RPMI8226 (cell line): ENCODE data around the gene GTF2F2.
"Not testable (repeated sequence)": the region's sequence is repeated elsewhere in the genome, so short reads cannot be mapped to it uniquely, and the experiment has no call there.

Experiments used
- DNase-seq: peaks from one replicate; pipeline ENCODE4 v3.0.0-alpha.2; 2015

Gene GTF2F2

DNA sequence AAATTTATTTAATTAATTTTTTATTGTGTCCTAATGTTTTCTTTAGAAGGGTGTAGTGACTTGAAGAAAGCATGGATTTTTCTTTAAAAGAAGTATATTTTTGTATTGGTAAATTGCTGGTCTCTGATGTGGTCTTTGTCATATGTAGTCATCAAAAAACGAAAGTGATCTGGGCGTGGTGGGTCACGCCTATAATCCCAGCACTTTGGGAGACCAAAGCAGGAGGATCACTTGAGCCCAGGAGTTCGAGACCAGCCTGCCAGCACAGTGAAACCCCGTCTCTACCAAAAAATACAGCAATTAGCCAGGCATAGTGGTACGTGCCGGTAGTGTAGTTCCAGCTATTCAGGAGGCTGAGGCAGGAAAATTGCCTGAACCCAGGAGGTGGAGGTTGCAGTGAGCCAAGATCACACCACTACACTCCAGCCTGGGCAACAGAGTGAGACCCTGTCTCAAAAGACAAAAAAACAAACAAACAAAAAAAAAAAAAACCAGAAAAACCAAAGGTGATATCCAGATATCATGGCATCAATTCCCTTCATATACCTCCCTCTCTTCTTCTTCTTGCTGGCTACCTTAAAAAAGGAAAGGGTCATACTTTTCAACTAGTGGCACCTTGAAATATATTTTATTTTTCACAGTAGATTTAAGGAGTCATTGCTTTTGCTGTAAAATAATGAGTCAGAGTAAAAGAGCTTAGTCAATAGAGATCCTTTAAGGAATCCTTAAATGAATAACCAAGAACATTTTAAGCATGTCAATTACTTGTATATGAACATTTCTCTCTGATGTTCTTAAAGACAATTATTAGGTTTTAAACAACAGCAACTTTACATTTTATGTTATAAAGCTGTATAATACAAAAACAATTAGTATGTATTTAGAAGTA, 60.6 kb downstream of the GTF2F2 start:
- no peak for DNase-seq

DNA sequence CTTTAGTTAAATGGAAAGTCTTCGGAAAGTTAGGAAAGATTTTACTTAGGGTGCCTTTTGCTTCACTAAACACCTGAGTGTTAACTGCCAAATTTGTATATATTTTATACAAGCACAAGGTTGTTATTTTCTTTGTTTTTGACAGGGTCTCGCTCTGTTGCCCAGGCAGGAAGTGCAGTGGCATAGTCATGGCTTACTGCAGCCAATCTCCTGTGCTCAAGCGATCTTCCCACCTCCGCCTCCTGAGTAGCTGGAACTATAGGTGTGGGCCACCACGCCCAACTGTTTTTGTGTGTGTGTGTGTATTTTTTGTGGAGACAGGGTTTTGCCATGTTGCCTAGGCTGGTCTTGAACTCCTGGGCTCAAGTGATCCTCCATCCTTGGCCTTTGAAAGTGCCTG, 64.4 kb downstream of the GTF2F2 start:
- no peak for DNase-seq

DNA sequence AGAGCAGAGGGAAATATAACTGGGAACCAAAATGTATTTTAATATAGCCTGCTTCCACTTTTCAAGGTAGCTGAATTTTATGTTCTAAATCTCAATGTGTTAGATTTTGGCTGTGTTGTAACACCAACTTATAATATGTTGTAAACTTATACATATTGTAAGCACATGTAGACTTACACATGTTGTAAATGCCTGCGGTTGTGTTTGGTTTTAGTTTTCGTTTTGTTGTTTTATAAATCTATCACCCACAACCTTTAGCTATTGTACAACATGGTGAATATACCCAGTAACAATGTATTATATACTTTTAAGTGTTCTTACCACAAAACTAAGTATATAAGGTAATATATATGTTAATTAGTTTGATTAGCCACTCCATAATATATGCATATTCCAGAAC, 65.0 kb downstream of the GTF2F2 start:
- no peak for DNase-seq

DNA sequence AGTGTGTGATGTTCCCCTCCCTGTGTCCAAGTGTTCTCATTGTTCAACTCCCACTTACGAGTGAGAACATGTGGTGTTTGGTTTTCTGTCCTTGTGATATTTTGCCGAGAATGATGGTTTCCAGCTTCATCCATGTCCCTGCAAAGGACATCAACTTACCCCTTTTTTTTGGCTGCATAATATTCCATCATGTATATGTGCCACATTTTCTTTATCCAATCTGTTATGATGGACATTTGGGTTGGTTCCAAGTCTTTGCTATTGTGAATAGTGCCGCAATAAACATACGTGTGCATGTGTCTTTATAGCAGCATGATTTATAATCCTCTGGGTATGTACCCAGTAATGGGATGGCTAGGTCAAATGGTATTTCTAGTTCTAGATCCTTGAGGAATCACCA, 68.8 kb downstream of the GTF2F2 start:
- DNase-seq = not testable (repeated sequence)

DNA sequence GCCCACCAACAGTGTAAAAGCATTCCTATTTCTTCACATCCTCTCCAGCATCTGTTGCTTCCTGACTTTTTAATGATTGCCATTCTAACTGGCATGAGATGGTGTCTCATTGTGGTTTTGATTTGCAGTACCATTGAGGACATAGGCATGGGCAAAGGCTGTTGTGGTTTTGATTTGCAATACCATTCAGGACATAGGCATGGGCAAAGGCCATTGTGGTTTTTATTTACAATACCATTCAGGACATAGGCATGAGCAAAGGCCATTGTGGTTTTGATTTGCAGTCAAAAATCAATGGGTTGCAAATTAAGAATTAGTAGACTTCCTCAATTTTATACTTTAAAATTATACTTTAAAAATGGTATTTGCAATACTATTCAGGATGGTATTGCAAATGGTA, 69.2 kb downstream of the GTF2F2 start:
- DNase-seq = not testable (repeated sequence)

DNA sequence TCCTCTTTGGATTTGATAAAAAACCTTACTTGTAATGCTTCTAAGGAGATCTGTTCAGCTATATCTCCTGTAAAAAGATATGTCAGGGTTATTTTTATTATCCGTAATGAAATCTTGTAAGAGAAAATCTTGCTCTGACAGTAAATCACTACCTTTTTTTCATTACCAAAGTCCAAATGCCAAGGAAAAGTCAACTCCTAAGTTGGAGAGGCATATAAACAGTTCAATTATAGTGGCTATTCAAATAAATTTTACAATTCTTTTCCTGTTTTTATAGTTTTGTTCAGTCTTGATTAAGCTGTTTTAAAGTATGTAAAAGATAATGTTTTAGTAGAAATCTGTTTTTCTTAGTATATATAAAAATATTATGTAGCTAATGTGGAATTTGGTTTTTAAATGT, 71.6 kb downstream of the GTF2F2 start:
- no peak for DNase-seq

DNA sequence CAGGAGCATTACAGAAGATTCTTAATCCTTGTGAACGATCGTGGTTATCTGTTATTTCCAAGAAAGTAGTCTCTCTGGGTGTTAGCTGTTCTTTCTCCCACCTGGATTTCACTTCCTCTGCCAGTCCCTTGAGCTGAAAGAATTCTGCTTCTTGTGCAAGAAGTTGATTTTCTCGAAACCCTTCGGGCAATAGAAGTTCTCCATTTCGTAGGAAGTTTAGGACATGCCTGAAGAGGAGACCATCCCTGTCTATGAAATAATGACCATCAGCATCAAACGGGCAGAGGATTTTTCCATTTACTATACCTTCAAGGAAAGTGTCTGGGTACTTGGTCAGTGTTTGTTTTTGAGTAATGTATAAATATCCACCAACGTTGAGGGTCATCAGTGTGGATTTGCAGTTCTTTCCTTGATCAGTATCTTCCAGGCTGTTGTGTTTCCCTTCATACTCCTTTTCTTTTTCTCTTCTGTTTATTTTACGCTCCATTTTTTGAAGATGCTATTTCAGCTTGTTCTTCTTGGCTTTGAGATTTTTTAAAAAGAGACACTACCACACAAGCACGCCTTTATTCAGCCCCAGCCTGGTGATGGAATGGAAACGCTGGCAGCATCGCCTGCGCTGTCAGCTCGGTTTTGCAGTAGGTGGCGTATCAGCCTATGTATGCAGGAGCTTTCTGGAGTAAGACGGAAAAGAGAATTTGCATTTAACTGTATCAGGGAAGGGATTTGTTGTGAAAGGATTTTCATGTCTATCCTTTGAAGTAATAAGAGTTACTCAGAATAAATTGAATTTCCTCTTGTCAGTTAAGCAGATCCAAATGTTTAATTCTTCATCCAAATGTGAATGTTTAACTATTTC, 74.0 kb downstream of the GTF2F2 start:
- DNase-seq = no peak

DNA sequence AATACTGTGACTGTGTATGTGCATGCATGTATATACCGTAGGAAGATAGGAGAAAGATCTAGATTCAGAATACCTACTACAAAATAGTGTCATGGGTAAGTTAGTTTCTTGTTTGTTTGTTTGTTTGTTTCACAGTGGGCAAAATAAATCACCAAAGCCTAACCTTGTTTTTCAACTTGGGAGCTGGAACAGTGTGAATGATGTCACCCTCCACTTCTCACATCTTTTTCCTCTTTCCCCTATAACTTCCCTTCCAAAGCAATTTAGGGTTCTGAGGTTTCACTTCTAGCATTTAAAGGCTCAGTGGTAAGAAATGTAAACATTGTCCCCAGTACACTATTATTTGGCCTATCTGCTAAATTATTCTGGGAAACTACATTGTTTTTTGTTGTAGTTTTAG, 75.1 kb downstream of the GTF2F2 start:
- DNase-seq = no peak

DNA sequence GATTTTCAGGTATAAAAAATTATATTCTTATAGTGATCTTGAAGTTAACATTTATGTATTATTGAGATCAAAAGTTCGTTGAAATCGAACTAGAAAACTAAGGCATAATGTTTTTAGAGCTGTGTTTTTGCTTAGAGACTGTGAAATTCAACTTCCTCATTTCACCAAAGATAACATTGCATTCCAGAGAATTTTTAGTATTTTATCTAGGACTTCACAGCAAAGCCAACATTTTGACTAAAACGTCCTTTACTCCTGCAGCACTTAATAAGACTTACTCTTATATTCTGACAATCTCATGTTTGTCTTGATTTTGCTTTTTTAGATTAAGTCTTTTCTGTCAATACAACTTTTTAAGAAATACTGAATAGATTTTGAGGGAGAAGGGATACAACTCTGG, 75.8 kb downstream of the GTF2F2 start:
- DNase-seq = no peak

DNA sequence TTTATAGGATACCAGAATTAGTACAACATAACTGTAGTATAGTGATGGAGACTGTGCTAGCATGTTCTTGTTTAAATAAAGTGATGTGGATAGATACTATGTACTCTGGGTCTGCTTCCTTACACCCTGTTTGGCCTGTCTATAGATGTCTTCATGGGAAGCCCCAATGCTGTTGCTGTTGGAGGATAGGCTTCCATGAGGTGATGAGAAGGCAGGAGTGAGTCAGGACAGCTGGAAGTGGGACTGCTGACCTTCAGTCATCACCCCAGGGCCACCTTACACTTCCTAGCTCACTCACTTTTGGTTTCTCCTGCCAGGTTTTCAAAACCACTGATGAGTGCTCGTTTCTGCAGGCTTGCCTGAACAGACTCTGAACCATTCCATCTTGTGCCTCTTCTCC, 76.3 kb downstream of the GTF2F2 start:
- DNase-seq = no peak

DNA sequence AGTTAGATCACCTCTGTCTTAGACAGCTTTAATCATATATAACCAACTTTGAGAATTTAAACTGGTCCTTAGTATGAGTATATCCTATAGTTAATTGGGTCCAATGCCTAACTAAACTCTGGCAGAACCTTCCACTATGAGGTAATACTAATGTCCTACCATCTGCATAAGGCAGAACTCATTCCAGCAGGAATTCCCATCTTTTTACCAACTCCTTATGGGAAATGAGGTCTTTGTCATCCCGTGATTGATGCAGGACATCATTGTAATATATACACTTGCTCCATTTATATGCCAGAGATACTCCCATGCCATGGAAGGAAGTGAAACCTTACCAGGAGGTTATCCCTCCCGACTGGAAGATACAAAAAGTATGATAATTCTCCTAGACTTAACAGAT, 77.7 kb downstream of the GTF2F2 start:
- DNase-seq = no peak

DNA sequence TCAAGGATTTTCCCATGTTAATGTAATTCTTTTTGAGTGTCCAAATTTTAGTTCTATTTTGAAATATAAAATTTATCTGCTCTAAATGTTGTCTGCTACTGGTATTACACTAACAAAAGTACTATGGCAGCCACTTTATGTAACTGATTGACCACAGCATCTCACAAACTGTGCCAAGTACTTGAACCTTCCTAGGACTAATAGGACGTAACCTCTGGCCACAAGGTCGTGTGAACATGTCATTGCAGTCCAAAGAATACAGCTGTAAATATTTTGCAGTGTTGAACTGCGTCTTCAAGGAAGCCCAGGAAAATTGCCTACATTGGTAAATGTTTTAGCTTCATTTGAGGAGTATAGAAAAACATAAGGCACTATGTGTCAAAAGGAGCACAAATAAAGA, 78.6 kb downstream of the GTF2F2 start:
- DNase-seq = no peak

DNA sequence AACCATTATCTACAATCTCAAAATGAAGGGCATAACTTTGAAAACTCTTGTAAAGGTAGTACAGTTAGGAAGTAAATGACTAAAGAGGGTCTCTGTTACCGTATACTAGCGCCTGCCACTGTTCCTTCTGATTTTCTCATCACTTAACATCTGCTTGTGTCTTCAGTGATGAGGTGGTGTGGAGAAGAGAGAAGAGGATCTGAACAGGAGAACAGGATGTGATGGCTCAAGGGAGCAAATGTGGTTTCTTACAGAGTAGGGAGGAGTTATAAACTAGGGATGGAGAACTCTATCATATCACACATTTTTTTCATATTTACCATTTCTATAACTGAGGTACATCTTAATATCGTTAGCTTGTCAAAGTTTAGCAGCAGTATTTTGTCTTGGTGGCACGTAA, 79.4 kb downstream of the GTF2F2 start:
- no peak for DNase-seq

DNA sequence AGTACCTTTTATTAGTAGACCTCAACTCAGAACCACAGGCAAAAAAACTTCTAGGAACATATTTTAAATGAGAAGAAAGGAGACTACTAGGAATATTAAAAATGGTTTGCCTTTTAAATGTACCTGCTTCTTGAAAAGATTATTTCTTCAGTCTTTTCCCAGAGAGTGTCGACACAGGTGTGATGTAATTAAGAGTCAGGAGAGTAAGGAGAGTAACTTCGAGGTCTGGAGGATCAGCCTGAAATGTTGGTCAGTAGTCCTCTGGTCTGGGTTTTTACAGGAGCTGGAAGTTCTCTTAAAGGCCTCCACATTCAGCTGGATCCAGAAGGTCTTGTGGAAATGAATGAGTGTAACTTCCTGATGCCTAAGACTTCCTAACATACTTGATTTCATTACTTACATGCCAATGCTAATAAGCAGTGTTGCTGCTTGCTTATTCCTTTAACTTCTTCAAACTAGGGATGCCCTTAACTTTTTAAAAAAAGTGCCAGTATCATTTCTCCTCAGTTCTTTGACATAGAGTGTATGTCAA, 80.5 kb downstream of the GTF2F2 start, which contains the start of gene KCTD4:
KCTD4 (minus strand) TSS at position 345 of the 532 bp plus-strand sequence. CDS start 6,478 bp downstream, outside the sequence.
- DNase-seq = no peak

DNA sequence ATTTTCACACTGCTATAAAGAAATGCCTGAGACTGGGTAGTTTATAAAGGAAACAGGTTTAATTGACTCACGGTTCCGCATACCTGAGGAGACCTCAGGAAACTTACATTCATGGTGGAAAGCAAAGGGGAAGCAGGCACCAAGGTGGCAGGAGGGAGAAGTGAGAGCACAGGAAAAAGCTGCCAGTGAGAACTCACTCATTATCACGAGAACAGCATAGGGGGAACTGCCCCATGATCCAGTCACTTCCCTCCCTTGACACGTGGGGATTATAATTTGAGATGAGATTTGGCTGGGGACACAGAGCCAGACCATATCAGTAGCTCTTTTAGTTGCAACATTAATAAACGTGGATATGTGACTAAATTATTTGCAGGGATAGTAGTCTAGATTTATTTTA, 84.8 kb downstream of the GTF2F2 start:
- no peak for DNase-seq

DNA sequence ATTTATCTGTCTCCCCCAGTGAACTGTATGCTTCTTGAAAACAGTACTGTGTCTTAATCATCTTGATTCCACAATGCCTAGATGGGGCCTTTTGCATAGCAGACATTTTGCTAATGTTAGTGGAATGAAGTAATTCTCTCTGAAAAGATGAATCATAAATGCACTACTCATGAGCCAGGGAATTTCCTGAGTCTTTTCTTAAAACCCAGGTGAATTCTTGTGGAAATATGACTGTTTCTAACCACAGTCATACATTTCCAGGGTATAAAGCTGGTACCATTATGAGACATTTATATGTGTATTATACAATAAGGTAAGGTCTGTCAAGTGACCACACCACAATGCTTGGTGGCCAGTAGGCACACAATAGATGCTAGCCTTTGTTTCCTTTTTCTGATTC, 86.0 kb downstream of the GTF2F2 start:
- no peak for DNase-seq

DNA sequence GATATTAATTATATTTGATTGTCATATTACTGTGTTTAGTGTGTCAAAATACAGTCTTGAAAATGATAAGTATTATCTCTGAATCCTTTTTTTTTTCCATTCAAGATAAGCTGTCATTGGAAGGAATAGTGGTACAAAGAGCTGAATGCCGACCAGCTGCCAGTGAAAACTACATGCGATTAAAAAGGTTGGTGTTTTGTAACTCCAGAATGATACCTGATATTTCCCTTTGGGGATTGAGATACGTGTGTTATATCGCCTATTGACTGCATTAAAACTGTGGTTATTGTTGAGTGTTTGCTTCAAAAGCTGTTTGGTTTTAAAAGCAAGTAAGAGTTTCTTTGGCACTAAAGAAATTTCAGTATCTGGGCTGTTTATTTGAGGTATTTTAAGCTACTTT, 87.0 kb downstream of the GTF2F2 start:
- DNase-seq = no peak

DNA sequence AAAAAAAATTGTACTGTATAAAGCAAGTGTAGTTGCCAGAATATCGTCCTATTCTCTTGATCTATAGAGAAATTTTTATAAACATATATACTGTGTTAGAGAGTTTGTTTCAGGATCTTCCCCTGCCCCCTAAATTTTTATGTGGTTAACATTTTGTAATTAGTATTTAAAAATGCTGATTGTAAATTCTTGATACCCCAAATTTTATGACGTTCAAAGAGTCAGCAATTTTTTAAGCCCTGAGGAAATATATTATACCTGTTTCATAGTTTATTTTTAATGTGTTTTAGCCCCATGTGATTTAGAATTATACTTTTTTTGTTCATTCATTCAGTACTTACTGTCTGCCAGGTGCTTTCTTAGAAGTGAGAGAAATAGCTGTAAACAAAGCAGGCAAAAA, 87.8 kb downstream of the GTF2F2 start:
- DNase-seq = no peak

DNA sequence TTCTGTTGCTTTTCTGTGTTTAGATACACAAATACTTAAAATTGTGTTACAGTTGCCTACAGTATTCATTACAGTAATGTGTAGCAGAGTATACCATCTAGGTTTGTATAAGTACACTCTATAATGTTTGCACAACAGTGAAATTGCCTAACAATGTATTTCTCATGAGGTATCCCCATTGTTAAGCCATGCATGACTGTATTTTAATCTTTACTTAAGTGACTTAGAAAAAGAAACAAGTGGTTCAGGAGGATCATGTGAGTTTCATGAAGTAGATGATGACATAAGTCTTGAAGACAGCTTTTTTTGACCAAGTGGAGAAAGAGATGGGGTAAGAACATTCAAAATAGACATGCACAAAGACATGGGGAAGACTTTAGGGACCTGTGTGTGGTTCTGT, 88.9 kb downstream of the GTF2F2 start:
- no peak for DNase-seq

DNA sequence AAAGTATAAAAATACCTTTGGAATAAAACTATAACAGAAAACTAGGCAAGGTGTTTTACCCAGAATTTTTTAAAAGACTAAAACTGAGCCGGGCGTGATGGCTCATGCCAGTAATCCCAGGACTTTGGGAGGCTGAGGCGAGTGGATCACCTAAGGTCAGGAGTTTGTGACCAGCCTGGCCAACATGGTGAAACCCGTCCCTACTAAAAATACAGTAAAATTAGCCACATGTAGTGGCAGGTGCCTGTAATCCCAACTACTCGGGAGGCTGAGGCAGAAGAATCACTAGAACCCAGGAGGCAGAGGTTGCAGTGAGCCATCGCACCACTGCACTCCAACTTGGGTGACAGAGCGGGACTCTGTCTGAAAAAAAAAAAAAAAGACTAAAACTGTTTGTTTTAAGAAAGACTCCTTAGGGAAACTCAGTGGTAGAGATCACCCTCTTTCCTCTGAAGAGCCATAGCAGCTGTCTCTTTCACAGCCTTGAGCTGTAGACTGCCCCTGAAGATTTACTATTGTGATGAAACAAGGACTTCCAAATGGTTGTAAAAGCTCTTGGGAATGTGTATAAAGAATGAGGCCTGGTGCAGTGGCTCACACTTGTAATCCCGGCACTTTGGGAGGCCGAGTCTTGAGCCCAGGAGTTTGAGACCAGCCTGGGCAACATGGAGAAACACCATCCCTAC, 95.2 kb downstream of the GTF2F2 start:
- DNase-seq = no peak

DNA sequence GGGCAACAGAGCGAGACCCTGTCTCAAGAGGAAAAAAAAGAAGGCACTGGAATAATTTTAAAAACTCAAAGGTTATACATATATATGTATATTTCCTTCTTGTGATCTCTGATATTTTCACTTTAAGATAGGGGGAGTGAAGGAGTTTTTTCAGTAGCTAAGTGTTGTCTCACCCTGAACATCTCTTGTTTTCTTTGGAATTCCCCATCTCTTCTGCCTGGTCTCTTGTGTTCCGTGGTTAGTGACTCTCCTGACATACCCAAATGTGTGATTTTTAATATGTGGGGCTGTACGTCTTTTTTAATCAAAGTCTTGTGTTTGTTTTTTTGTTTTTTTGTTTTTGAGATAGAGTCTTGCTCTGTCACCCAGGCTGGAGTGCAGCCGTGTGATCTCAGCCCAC, 95.9 kb downstream of the GTF2F2 start:
- no peak for DNase-seq

DNA sequence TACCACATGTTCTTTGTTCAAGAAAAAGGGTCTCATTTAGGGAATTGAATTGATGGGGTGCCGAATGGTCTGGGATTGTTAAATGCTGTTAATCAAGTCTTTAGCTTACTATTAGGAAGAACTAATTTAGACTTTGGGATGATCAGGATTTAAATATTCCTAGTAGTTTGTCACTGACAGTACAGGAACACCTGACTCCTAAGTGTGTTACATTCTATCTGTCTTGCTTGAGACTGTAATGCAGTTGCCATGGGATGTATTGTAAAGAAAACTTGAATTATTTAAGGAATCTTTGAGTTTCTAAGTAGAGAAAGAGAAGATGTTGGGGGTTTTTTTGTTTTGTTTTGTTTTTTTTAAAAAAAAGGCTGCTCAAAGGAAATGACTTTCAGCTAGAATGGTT, 98.4 kb downstream of the GTF2F2 start:
- DNase-seq = no peak
